Body of pancreas (tissue), 4 donors: ENCODE data around the gene C10orf53. TPM values are rescaled to one million over a fixed set of nuclear protein-coding genes. Genes with fewer than 3 reads are reported as not detected.

ENCODE experiments used
- ATAC-seq: fragments of 150-250 bp; one replicate; pipeline ENCODE4 v1.9.1; 2016
- DNase-seq, 4 donors: peaks; one replicate each; pipeline ENCODE4 v3.0.0-alpha.2; 2019
- H3K27ac ChIP-seq, 4 donors: fragments of 200-600 bp; sonication (generic); 1 replicate in 3 of 4; 2 replicates in 1 of 4; pipeline versions ENCODE4 v1.5.1 to v1.6.1; 2016 to 2019; ENCODE audit warnings: mild to moderate bottlenecking in 1 of 4, mixed read lengths in 1 of 4, moderate library complexity in 1 of 4
- H3K27me3 ChIP-seq, 2 donors: fragments of 200-600 bp; sonication (generic); one replicate each; pipeline ENCODE4 v1.6.0; 2016; ENCODE audit warnings: mild to moderate bottlenecking in 1 of 2
- H3K36me3 ChIP-seq, 2 donors: fragments of 200-600 bp; sonication (generic); replicated peaks in 1 of 2; 2 replicates each; pipeline ENCODE4 v1.5.1; 2016; ENCODE audit warnings: low read depth in 2 of 2; ENCODE audit not compliant: insufficient read depth in 1 of 2
- H3K4me1 ChIP-seq: fragments of 200-600 bp; sonication (generic); one replicate; pipeline ENCODE4 v1.6.0; 2016
- H3K4me3 ChIP-seq, 2 donors: fragments of 200-600 bp; sonication (generic); 1 replicate in 1 of 2; 2 replicates in 1 of 2; pipeline ENCODE4 v1.5.1; 2016 to 2019
- H3K9me3 ChIP-seq, 3 donors: fragments of 200-600 bp; sonication (generic); 1 replicate in 2 of 3; 2 replicates in 1 of 3; pipeline ENCODE4 v1.5.1; 2016
- CTCF ChIP-seq, 7 experiments: fragments of 450-650 bp in 4 of 7; fragments of 200-600 bp in 3 of 7; sonication (generic) in 3 of 7; IDR thresholded peaks; one replicate each; pipeline ENCODE4 v1.5.1; 2016 to 2019; ENCODE audit warnings: antibody characterized with exemption in 7 of 7
- POLR2A ChIP-seq, 3 donors: fragments of 450-650 bp; IDR thresholded peaks; one replicate each; pipeline ENCODE4 v1.6.1; 2016; ENCODE audit warnings: antibody characterized with exemption in 3 of 3, mild to moderate bottlenecking in 2 of 3
- WGBS, 2 donors: methylation state at CpG; one replicate each; pipeline ENCODE4 v1.1.5; 2017; 5-methylcytosine and 5-hydroxymethylcytosine counted together
- intact Hi-C: fragments of 100-400 bp; cut with DNase I; formaldehyde crosslinking; loops from one replicate; pipeline ENCODE4 v1.15.1; 2023
- total RNA-seq, 2 donors: library from RNA; depleted of rRNA; stranded (reverse); fragments of >200 nt; gene quantifications; one replicate each; pipeline ENCODE4 v1.1.0, GENCODE V29; 2016

Gene C10orf53
- total RNA-seq, 2 donors from 2014 or later: not detected

- DNase-seq: no peak
- intact Hi-C loops: no loop called here
- Histone ChIP-seq H3K4me1 (no peaks in the 10 kb centered on the region), H3K9me3 (no peaks in the 10 kb centered on the region), H3K27me3 (no peaks in the 10 kb centered on the region), H3K4me3 (no peak overlapping the region), H3K36me3 (no peaks in the 10 kb centered on the region), H3K27ac (no peak overlapping the region)
- WGBS, 2 donors: 76 to 91% methylated on average over 3 to 18 of the region's 19 CpGs
- no peak for ATAC-seq
- TF ChIP-seq CTCF (IDR thresholded peaks at IDR 0.05) (no peak), POLR2A (IDR thresholded peaks at IDR 0.05) (no peak)
These were observed 58.2 kb downstream of the C10orf53 start for GRCh38 chr10:49737474-49738201.

GRCh38 chr10:49738616-49739360, 59.3 kb downstream of the C10orf53 start:
- Histone ChIP-seq H3K36me3 (no peaks in the 10 kb centered on the region), H3K27me3 (no peaks in the 10 kb centered on the region), H3K9me3 (no peaks in the 10 kb centered on the region), H3K4me3 (no peak overlapping the region), H3K4me1 (no peaks in the 10 kb centered on the region), H3K27ac (no peak overlapping the region)
- intact Hi-C loops: no loop called here
- WGBS, 2 donors: 54 to 71% methylated on average over 3 to 10 of the region's 10 CpGs
- ATAC-seq: no peak
- TF ChIP-seq CTCF (IDR thresholded peaks at IDR 0.05): no peak
- TF ChIP-seq POLR2A (IDR thresholded peaks at IDR 0.05): no peak
- DNase-seq: no peak

GRCh38 chr10:49739426-49739825, 60.0 kb downstream of the C10orf53 start:
- ATAC-seq: no peak
- DNase-seq: no peak
- intact Hi-C loops: no loop called here
- H3K4me1 ChIP-seq: no peaks in the 10 kb centered on the region
- no peaks in the 10 kb centered on the region for H3K9me3 ChIP-seq
- 74 to 80% methylated on average over 2 to 14 of the region's 14 CpGs for WGBS, 2 donors
- H3K4me3 ChIP-seq: no peak overlapping the region
- H3K36me3 ChIP-seq: no peaks in the 10 kb centered on the region
- no peak for TF ChIP-seq CTCF (IDR thresholded peaks at IDR 0.05)
- TF ChIP-seq POLR2A (IDR thresholded peaks at IDR 0.05): no peak
- no peak overlapping the region for H3K27ac ChIP-seq
- no peaks in the 10 kb centered on the region for H3K27me3 ChIP-seq

- ATAC-seq (no peak), DNase-seq (no peak)
- 93 to 94% methylated on average over 9 to 10 of the region's 16 CpGs for WGBS, 2 donors
- H3K27me3 ChIP-seq: no peaks in the 10 kb centered on the region
- no peak overlapping the region for H3K27ac ChIP-seq
- intact Hi-C loops: no loop called here
- no peaks in the 10 kb centered on the region for H3K9me3 ChIP-seq
- no peaks in the 10 kb centered on the region for H3K4me1 ChIP-seq
- H3K4me3 ChIP-seq: no peak overlapping the region
- TF ChIP-seq POLR2A (IDR thresholded peaks at IDR 0.05) (no peak), CTCF (IDR thresholded peaks at IDR 0.05) (no peak)
- no peaks in the 10 kb centered on the region for H3K36me3 ChIP-seq
These were observed 61.1 kb downstream of the C10orf53 start for GRCh38 chr10:49740346-49741107.
